ENCODE data around the gene BOC.

DNA sequence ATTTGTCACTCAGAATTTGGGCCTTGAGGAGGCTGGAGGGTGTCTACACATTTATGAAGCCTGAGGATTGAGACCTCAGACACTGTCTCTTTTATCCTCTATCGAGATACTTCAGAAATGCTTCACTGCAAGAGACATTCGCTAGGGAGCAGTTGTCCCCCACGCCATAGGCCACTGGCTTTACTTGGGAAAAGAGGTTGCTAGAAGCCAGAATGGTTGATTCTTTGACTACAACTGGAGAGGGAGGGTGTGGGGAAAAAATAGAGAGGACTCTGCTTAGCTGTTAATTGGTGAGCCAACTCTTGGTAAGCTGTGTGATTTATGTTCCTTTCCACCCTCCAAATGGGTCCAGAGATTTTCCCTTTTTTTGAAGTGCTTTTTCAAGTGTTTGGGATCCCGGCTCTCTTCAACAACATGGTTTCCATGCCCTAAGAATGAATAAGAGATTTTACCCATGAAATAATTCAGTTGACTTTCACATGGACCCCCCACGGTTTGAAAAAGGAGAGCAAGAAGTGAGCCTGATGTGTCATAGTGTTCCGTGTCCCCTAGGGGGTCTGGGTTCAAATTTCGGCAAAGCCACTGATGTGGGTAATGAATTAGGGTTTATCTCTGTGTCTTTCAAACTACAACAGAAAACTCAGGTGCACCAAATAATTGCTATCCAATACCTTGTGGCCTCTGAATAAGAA is 2.7 kb downstream of the BOC start:
- TF ChIP-seq, protein P1, sequence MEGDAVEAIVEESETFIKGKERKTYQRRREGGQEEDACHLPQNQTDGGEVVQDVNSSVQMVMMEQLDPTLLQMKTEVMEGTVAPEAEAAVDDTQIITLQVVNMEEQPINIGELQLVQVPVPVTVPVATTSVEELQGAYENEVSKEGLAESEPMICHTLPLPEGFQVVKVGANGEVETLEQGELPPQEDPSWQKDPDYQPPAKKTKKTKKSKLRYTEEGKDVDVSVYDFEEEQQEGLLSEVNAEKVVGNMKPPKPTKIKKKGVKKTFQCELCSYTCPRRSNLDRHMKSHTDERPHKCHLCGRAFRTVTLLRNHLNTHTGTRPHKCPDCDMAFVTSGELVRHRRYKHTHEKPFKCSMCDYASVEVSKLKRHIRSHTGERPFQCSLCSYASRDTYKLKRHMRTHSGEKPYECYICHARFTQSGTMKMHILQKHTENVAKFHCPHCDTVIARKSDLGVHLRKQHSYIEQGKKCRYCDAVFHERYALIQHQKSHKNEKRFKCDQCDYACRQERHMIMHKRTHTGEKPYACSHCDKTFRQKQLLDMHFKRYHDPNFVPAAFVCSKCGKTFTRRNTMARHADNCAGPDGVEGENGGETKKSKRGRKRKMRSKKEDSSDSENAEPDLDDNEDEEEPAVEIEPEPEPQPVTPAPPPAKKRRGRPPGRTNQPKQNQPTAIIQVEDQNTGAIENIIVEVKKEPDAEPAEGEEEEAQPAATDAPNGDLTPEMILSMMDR (IDR thresholded peaks at IDR 0.05), result no peak
- TF ChIP-seq POLR2A (IDR thresholded peaks at IDR 0.05), result no peak
